H1 (cell line): Measurements from ENCODE around the gene PLBD2.

Experiments used
- BRCA1 ChIP-seq: IDR thresholded peaks from 2 replicates; pipeline ENCODE4 v1.6.1; 2012; ENCODE audit warnings: low read depth, low read length, improper control_type of control experiment
- CTCF ChIP-seq, 3 experiments: IDR thresholded peaks; 1 replicate in 2 of 3; 2 replicates in 1 of 3; pipeline versions ENCODE4 v1.5.1 to v1.6.1; 2011; ENCODE audit warnings: low read length in 3 of 3, mild to moderate bottlenecking in 3 of 3, inconsistent platforms in 2 of 3, low read depth in 1 of 3, moderate library complexity in 1 of 3; ENCODE audit not compliant: insufficient read depth in 1 of 3; ENCODE audit errors: control extremely low read depth in 1 of 3
- EGR1 ChIP-seq: IDR thresholded peaks from 2 replicates; pipeline ENCODE4 v1.6.1; 2011; ENCODE audit warnings: low read depth, low read length, borderline replicate concordance
- EZH2 ChIP-seq: fragments of 200-600 bp; sonication (generic); IDR thresholded peaks from 2 replicates; pipeline ENCODE4 v1.7.1; 2012; ENCODE audit warnings: low read depth, mild to moderate bottlenecking, moderate library complexity, low read length, inconsistent platforms; ENCODE audit not compliant: severe bottlenecking
- MAFK ChIP-seq: IDR thresholded peaks from 2 replicates; pipeline ENCODE4 v1.6.1; 2012; ENCODE audit warnings: low read depth, mild to moderate bottlenecking, improper control_type of control experiment, low read length
- PHF8 ChIP-seq: fragments of 200-600 bp; sonication (generic); conservative IDR thresholded peaks from 2 replicates; pipeline ENCODE4 v1.7.1; 2012; ENCODE audit warnings: low read depth, mild to moderate bottlenecking, inconsistent platforms, low read length, moderate library complexity
- POLR2A ChIP-seq, 2 experiments: IDR thresholded peaks; 1 replicate in 1 of 2; 2 replicates in 1 of 2; pipeline ENCODE4 v1.6.1; 2011; ENCODE audit warnings: low read depth in 2 of 2, low read length in 2 of 2, mild to moderate bottlenecking in 2 of 2; ENCODE audit errors: control extremely low read depth in 1 of 2
- RAD21 ChIP-seq, 2 experiments: IDR thresholded peaks in 1 of 2; conservative IDR thresholded peaks in 1 of 2; 2 replicates each; pipeline ENCODE4 v1.6.1; 2011; ENCODE audit warnings: low read depth in 2 of 2, low read length in 2 of 2, improper control_type of control experiment in 1 of 2, inconsistent platforms in 1 of 2, mild to moderate bottlenecking in 1 of 2, moderate library complexity in 1 of 2
- RBBP5 ChIP-seq: IDR thresholded peaks from 2 replicates; pipeline ENCODE4 v1.7.1; 2012; ENCODE audit warnings: low read depth, mild to moderate bottlenecking, inconsistent platforms, low read length, moderate library complexity, borderline replicate concordance
- SIN3A ChIP-seq, 2 experiments: IDR thresholded peaks in 1 of 2; conservative IDR thresholded peaks in 1 of 2; 2 replicates each; pipeline ENCODE4 v1.6.1; 2011 to 2012; ENCODE audit warnings: low read length in 2 of 2, improper control_type of control experiment in 1 of 2, low read depth in 1 of 2, mild to moderate bottlenecking in 1 of 2
- SUZ12 ChIP-seq: fragments of 200-600 bp; sonication (generic); IDR thresholded peaks from 2 replicates; pipeline ENCODE4 v1.6.1; 2012; ENCODE audit warnings: mild to moderate bottlenecking, inconsistent platforms, low read length, moderate library complexity, mixed read lengths
- TCF12 ChIP-seq: IDR thresholded peaks from 2 replicates; pipeline ENCODE4 v1.6.1; 2011; ENCODE audit warnings: low read depth, mild to moderate bottlenecking, low read length
- USF2 ChIP-seq: IDR thresholded peaks from 2 replicates; pipeline ENCODE4 v1.6.1; 2011; ENCODE audit warnings: low read length, improper control_type of control experiment

GRCh38 chr12:113348849-113349536 lies 9.4 kb upstream of the PLBD2 start:
- no peak for TF ChIP-seq TCF12
- no peak for TF ChIP-seq SUZ12
- no peak for TF ChIP-seq BRCA1
- TF ChIP-seq PHF8: no peak
- no peak for TF ChIP-seq CTCF (IDR thresholded peaks at IDR 0.05; ENCODE audit: control extremely low read depth in 1 of 3, insufficient read depth in 1 of 3, low read depth in 1 of 3, low read length in 3 of 3)
- TF ChIP-seq EZH2: no peak
- TF ChIP-seq EGR1: no peak
- TF ChIP-seq SIN3A (conservative IDR thresholded peaks at IDR 0.05 in 1 of 2, IDR thresholded peaks at IDR 0.05 in 1 of 2; ENCODE audit: low read depth in 1 of 2, low read length in 2 of 2): no peak
- no peak for TF ChIP-seq RBBP5
- TF ChIP-seq RAD21 (IDR thresholded peaks at IDR 0.05 in 1 of 2, conservative IDR thresholded peaks at IDR 0.05 in 1 of 2; ENCODE audit: low read depth in 2 of 2, low read length in 2 of 2): no peak
- TF ChIP-seq MAFK: no peak
- no peak for TF ChIP-seq POLR2A (IDR thresholded peaks at IDR 0.05; ENCODE audit: control extremely low read depth in 1 of 2, low read depth in 2 of 2, low read length in 2 of 2)
- TF ChIP-seq USF2: no peak
